ENCODE data around the gene FAM118B.
"Not testable (repeated sequence)": the region's sequence is repeated elsewhere in the genome, so short reads cannot be mapped to it uniquely, and the experiment has no call there.

The FAM118B gene

GRCh38 chr11:126277780-126278179 is 66.2 kb downstream of the FAM118B start:
- DNase-seq = no peak

- no peak for DNase-seq
Observed at GRCh38 chr11:126279191-126279590, 67.6 kb downstream of the FAM118B start.

- no peak for DNase-seq
Observed at GRCh38 chr11:126280595-126280994, 69.0 kb downstream of the FAM118B start.

GRCh38 chr11:126281245-126281644 is 69.7 kb downstream of the FAM118B start:
- no peak for DNase-seq

GRCh38 chr11:126281666-126282175 is 70.1 kb downstream of the FAM118B start:
- no peak for DNase-seq

- DNase-seq = no peak
Observed at GRCh38 chr11:126282361-126282735, 70.8 kb downstream of the FAM118B start.

GRCh38 chr11:126282736-126283591 is 71.4 kb downstream of the FAM118B start, which contains the start of gene TIRAP:
Gene TIRAP, plus strand, starts transcription at chr11:126283093. Its CDS starts 7,802 bp downstream, at chr11:126290895.
- DNase-seq = peak in 1 of 2 experiments; percentile 48

- DNase-seq = peak; percentile 52 to 72
Observed at GRCh38 chr11:126284829-126285228, 73.2 kb downstream of the FAM118B start.

GRCh38 chr11:126288237-126288636 is 76.7 kb downstream of the FAM118B start:
- no peak for DNase-seq

GRCh38 chr11:126290887-126291286 is 79.3 kb downstream of the FAM118B start:
- DNase-seq = no peak

GRCh38 chr11:126293726-126294125 is 82.1 kb downstream of the FAM118B start:
- DNase-seq = no peak

GRCh38 chr11:126297004-126297403 is 85.4 kb downstream of the FAM118B start:
- DNase-seq = no peak

- peak; percentile 69 to 84 for DNase-seq
Observed at GRCh38 chr11:126303623-126304456, 92.3 kb downstream of the FAM118B start, which contains the start of gene DCPS. Gene DCPS, plus strand, starts transcription at chr11:126304060. Its CDS starts 21 bp downstream, at chr11:126304081.

GRCh38 chr11:126304457-126305075 is 93.0 kb downstream of the FAM118B start:
- DNase-seq = no peak

- DNase-seq = no peak
Observed at GRCh38 chr11:126305699-126306098, 94.1 kb downstream of the FAM118B start.

- no peak for DNase-seq
Observed at GRCh38 chr11:126307706-126308105, 96.1 kb downstream of the FAM118B start.

- DNase-seq = no peak
Observed at GRCh38 chr11:126308271-126308671, 96.7 kb downstream of the FAM118B start.

GRCh38 chr11:126308771-126309170 is 97.2 kb downstream of the FAM118B start:
- DNase-seq = not testable (repeated sequence)

GRCh38 chr11:126310200-126310991 is 98.8 kb downstream of the FAM118B start:
- peak in 1 of 2 experiments; percentile 38 for DNase-seq

GRCh38 chr11:126310992-126311310 is 99.4 kb downstream of the FAM118B start:
- DNase-seq = no peak

- DNase-seq = no peak
Observed at GRCh38 chr11:126311401-126312291, 100.1 kb downstream of the FAM118B start.

Measured in SW 1271 (cell line).